Hematopoietic multipotent progenitor cell treated with erythropoietin and hydrocortisone succinate and interleukin-3 and kit ligand, for 8 days (in vitro differentiated cells): ENCODE data around the gene APPL1.

Source experiments
- DNase-seq: peaks from one replicate; pipeline ENCODE4 v3.0.0-alpha.2; 2015

APPL1 gene, protein sequence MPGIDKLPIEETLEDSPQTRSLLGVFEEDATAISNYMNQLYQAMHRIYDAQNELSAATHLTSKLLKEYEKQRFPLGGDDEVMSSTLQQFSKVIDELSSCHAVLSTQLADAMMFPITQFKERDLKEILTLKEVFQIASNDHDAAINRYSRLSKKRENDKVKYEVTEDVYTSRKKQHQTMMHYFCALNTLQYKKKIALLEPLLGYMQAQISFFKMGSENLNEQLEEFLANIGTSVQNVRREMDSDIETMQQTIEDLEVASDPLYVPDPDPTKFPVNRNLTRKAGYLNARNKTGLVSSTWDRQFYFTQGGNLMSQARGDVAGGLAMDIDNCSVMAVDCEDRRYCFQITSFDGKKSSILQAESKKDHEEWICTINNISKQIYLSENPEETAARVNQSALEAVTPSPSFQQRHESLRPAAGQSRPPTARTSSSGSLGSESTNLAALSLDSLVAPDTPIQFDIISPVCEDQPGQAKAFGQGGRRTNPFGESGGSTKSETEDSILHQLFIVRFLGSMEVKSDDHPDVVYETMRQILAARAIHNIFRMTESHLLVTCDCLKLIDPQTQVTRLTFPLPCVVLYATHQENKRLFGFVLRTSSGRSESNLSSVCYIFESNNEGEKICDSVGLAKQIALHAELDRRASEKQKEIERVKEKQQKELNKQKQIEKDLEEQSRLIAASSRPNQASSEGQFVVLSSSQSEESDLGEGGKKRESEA

GRCh38 chr3:57227204-57227929, at the start of gene APPL1:
APPL1 (plus strand) TSS chr3:57227729; CDS start chr3:57227884, 155 bp downstream.
- peak; percentile 77 for DNase-seq

- peak; percentile 25 for DNase-seq
These were observed 47.7 kb upstream of the APPL1 start for GRCh38 chr3:57179580-57180410.

GRCh38 chr3:57184526-57184925, 43.0 kb upstream of the APPL1 start:
- DNase-seq = no peak

GRCh38 chr3:57192028-57192427, 35.5 kb upstream of the APPL1 start:
- DNase-seq = no peak

DNA sequence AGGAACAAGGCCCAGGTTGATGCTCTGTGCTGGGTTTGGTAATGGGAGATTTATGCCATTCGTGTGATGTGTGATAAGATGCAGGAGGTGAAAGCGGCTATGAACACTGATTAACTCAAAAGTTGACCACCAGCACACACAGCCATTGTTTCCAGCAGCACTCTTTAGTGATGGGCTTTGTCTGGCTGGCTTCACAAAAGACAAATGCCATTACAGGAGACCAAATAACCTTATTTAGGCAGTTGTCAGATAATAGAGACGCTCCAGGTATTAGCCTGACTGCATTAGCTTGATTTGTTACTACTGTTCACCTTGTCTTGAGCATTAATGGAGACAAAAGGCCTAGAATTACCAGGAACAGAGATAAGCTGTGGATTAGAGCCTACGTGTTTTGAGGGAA, 32.9 kb upstream of the APPL1 start:
- no peak for DNase-seq

GRCh38 chr3:57199895-57200297, 27.6 kb upstream of the APPL1 start, which contains the start of gene HESX1:
HESX1 (minus strand) TSS chr3:57199978; CDS start chr3:57199918, 60 bp downstream.
- DNase-seq = peak; percentile 11

GRCh38 chr3:57206423-57206822, 21.1 kb upstream of the APPL1 start:
- DNase-seq = no peak

- peak; percentile 14 for DNase-seq
These were observed 5.6 kb upstream of the APPL1 start for GRCh38 chr3:57221883-57222282.

GRCh38 chr3:57224856-57225255, 2.7 kb upstream of the APPL1 start:
- no peak for DNase-seq

DNA sequence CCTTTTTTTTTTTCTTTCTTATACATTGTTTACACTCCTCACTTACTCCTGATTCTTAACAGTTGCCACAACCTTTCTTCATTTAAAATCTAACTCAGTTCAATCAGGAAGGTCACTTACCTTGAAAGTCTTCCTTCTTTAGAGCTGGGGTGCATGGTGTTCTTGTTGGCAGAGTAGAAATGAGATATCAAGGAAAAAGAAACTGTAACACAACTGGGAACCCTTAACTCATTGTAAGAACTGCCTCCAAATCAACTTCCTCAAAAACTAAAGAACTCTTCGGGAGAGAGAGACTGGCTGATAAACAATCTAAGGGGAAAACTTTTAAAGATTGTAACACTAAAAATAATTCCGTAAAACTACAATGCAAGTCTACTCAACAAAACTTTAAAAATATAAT, 1.4 kb upstream of the APPL1 start:
- DNase-seq = no peak

GRCh38 chr3:57227930-57228751, 612 bp downstream of the APPL1 start:
- DNase-seq = peak; percentile 46

GRCh38 chr3:57230006-57230405, 2.5 kb downstream of the APPL1 start:
- DNase-seq = no peak

DNA sequence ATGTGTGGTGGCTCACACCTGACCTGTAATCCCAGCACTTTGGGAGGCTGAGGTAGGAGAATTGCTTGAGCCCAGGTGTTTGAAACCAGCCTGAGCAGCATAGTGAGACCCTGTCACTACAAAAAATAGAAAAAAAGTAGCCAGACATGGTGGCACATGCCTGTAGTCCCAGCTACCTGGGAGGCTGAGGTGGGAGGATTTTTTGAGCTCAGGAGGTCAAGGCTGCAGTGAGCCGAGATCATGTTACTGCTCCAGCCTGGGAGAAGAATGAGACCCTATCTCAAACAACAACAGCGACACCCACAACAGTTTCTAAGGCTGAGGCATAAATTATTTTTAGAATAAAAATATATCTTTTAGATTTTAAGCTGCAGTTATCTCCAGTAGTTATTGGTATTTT, 6.3 kb downstream of the APPL1 start:
- no peak for DNase-seq

DNA sequence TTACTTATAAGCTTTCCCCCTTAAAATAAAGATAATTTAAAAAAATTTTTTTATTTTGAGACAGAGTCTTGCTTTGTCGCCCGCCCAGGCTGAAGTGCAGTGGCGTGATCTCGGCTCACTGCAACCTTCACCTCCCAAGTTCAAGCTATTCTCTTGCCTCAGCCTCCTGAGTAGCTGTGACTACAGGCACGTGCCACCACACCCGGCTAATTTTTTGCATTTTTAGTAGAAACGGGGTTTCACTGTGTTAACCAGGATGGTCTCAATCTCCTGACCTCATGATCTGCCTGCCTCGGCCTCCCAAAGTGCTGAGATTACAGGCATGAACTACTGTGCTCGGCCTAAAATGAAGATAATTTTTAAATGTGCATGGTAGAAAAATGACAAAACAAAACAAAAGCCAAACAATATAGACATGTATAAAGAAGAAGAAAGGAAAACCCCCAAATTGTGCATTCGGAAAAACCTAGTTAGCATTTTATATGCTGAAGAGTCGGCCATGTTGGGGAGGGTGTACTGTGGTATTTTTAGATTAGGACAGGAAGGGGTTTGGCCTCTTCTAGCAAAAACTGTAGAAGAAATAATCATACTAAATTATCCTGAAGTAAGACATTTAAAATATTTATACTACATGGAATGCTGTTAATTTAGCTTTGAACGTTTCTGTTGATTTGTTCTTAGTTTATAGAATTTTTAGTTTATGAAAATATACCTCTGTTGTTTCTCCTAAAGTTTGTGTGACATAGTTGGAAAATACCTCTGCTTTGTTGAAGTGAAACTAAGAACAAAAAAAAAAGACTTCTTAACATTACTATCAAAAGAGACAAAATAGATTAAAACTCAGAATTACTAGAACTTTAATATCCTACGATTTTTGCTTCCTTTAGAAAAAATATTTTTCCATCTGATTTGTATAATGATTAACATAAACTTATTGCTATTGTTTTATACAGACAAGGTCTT, 7.4 kb downstream of the APPL1 start:
- no peak for DNase-seq

GRCh38 chr3:57244946-57245345, 17.4 kb downstream of the APPL1 start:
- DNase-seq = no peak

- no peak for DNase-seq
These were observed 24.9 kb downstream of the APPL1 start for GRCh38 chr3:57252404-57252803.

DNA sequence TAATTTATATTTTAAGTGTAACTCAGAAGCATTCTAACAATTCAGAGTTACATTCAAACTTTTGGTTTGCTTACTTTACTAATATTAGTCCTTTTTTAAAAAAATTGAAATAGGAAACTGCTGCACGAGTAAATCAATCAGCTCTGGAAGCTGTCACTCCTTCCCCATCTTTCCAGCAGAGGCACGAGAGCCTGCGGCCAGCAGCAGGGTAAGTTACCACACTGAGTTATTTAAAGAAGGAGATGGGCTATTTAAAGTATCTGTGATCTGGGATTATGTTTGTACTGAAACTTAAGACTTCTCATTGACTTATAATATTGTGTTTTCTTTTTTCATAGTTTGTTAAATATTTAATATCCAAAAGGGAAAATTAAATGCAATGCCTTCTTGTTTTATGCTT, 29.3 kb downstream of the APPL1 start:
- no peak for DNase-seq

DNA sequence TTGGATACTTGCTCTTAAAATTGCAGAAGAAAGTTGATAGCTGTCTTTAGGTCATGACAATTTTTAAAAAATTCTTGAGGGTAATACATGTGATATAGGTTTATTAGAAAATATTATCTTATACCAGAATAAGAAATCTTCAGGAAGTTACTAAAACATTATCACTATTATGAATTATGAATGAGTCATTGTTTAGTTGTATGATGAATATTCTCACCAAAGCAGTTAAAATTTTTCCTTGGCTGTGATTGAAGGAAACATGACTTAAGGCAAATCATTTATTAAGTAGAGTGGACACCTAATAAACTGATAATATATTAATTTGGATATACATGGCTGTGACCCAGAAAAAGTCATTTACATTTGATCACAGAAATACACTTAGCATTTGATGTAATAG, 30.1 kb downstream of the APPL1 start:
- DNase-seq = no peak

GRCh38 chr3:57261119-57261518, 33.6 kb downstream of the APPL1 start:
- no peak for DNase-seq

DNA sequence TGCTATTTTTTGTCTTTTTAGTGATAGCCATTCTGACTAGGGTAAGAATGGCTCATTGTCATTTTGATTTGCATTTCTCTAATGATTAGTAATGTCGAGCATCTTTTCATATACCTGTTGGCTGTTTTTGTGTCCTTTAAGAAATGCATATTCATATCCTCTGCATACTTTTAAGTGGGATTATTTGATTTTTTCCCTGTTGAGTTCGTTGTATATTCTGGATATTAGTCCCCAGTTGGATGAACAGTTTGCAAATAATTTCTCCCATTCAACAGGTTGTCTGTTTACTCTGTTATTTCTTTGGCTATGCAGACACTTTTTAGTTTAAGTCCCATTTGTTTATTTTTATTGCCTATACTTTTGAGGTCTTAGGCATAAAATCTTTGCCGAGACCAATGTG, 34.4 kb downstream of the APPL1 start:
- no peak for DNase-seq
